Endothelial cell of hepatic sinusoid (primary cell): ENCODE data around the gene HMCN2.

Experiments used
- in situ Hi-C: cut with HindIII; loops from 2 replicates; pipeline ENCODE4 v1.10.0; 2017; ENCODE audit warnings: low sequenced_read_pairs

HMCN2 gene

DNA sequence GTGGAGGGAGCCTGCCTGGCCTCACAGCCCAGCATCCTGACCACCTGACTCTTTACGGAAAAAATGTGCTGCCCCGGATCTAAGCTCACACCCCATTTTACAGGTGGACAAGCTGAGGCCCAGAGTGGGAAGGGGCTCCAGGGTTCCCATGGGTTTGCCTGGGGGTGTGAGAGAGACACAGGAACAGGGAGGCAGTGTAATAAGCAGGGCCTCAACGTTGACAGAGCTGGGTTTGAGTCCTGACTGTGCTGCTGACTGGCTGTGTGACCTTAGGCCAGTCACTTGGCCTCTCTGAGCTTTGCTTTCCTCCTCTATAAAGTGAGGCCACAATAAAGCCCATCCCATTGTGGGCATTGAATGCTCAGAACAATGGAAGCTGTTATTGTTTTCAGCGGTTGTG, 73.7 kb downstream of the HMCN2 start:
- in situ Hi-C loops = no loop called here

GRCh38 chr9:130340011-130340410, 74.5 kb downstream of the HMCN2 start:
- in situ Hi-C loops = loop anchor here (5.0 kb wide), 1 partner anchor 78 kb away; no protein-coding TSS in a partner anchor

- in situ Hi-C loops = loop anchor here (5.0 kb wide), 1 partner anchor 78 kb away; no protein-coding TSS in a partner anchor
Measured at GRCh38 chr9:130340557-130340956, 75.0 kb downstream of the HMCN2 start.

GRCh38 chr9:130341128-130341527, 75.6 kb downstream of the HMCN2 start:
- in situ Hi-C loops = loop anchor here (5.0 kb wide), 1 partner anchor 79 kb away; no protein-coding TSS in a partner anchor

DNA sequence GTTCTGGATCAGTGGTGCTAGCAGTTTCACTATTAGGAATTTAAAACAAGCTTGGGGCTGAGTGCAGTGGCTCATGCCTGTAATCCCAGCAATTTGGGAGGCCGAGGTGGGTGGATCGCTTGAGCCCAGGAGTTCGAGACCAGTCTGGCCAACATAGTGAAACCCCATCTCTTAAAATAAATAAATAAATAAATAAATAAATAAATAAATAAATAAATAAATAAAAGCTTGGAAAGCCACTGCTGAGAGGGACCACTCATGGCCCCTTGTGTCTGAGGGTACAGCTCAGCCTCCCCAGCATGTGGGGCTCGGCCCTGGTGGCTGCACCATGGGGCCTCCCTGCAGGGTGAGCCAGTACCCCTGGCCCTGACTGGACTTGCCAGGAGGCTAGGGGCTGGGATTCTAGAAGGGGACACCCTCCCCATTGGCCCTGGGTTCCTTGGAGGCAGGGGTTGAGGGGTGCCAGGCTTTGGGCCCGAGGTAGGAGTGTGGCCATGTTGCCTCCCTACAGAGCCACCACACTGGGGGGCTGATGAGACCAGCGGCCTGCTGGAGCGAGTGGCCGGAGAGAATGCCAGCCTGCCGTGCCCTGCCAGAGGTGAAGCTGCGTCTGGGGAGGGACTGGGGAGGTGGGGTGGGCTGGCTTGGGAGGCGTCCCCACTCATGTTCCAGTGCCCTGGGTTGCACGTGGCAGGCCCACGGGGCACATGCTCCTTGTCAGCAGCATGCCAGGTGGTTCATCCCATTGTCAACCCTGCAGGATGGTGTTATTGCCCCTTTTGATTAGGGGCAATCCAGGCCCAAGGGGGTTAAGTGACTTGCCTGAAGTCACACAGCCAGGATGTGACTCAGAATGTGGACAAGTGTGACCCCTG, 76.5 kb downstream of the HMCN2 start:
- in situ Hi-C loops = loop anchor here (5.0 kb wide), 1 partner anchor 80 kb away; no protein-coding TSS in a partner anchor

DNA sequence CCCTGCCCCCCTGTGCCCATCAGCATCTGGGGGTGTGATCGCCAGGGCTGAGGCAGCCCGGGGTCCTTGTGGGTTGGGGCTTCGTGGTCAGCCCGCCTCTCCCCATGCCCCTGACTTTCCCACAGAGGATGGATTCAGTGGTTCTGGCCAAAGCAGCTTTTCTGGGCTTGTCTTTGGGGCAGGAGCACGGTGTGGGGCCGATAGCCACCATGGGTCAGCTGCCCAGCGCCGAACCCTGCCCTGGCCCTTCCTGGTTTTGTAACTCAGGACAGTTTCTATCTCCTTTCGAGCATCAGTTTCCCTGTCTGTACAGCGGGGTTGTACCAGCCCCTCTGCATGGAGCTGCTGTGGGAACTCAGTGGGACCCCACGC, 77.1 kb downstream of the HMCN2 start:
- in situ Hi-C loops = loop anchor here (5.0 kb wide), 1 partner anchor 80 kb away; no protein-coding TSS in a partner anchor

GRCh38 chr9:130343445-130343918, 77.9 kb downstream of the HMCN2 start:
- in situ Hi-C loops = loop anchor here (5.0 kb wide), 1 partner anchor 81 kb away; no protein-coding TSS in a partner anchor

- in situ Hi-C loops = loop anchor here (5.0 kb wide), 1 partner anchor 82 kb away; no protein-coding TSS in a partner anchor
Measured at GRCh38 chr9:130344366-130344765, 78.8 kb downstream of the HMCN2 start.

DNA sequence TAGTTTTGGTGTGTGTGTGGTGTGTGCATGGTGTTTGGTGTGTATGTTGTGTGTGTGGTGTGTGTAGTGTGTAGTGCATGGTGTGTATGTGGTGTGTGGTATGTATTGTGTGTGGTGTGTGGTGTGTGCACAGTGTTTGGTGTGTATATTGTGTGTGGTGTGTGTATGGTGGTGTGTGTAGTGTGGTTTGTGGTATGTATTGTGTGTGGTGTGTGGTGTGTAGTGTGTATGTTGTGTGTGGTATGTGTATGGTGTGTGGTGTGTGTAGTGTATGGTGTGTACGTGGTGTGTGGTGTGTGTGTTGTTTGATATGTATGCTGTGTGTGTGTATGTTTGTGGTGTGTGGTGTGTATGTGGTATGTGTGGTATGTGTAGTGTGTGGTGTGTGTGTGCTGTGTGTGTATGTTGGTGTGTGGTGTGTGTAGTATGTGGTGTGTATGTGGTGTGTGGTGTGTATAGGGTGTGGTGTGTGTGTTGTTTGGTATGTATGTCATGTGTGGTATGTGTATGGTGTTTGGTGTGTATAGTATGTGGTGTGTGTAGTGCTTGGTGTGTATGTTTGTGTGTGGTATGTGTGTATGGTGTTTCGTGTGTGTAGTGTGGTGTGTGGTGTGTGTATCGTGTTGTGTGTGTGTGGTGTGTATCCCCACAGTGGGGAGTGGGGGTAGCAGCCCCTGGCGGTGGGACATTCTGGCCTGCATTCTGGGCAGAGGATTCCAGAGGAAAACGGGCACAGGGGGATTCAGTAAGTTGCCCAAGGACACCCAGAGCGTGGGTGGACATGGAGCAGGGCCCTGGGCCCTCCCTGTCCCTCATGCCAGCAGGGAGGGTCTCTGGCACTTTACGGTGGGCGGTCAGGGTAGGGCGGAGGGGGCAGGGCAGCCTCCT, 79.7 kb downstream of the HMCN2 start:
- in situ Hi-C loops = no loop called here

- in situ Hi-C loops = no loop called here
Measured at GRCh38 chr9:130345897-130346385, 80.4 kb downstream of the HMCN2 start.

- in situ Hi-C loops = no loop called here
Measured at GRCh38 chr9:130346431-130346830, 80.9 kb downstream of the HMCN2 start.

GRCh38 chr9:130347036-130347435, 81.5 kb downstream of the HMCN2 start:
- in situ Hi-C loops = no loop called here

DNA sequence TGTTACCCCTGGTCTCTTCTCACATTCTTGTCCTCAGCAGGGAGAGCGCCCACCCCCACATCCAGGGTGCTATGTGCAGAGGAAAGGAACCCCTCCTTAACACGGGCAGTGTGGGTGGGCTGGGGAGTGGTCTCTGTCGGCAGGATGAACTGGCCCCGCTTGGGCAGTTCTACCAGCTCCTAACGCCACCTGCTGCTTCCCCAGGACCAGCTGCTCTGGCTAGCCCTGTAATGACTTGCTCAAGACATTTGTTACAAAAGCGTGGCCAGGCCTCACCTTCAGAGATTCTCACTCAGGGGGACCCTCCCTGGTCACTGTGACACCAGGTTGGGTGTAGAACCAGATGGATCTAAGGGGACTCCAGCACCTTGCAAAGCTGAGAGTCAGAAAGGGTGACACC, 82.4 kb downstream of the HMCN2 start:
- in situ Hi-C loops = no loop called here

DNA sequence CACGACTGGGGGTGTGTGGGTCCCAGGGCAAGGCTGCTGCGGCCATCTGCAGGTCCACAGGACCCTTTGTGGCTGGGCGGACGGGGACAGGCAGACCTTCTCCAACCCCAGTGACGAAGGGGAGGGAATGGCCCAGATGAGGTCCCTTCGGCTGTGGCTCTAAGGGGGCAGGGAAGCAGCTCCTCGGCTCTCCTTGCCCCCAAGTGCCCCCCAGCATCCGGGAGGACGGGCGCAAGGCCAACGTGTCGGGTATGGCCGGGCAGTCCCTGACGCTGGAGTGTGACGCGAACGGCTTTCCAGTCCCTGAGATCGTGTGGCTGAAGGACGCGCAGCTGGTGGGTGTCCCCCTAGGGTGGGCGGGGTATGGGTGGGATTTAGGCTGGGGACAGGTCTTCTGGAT, 82.8 kb downstream of the HMCN2 start:
- in situ Hi-C loops = no loop called here

DNA sequence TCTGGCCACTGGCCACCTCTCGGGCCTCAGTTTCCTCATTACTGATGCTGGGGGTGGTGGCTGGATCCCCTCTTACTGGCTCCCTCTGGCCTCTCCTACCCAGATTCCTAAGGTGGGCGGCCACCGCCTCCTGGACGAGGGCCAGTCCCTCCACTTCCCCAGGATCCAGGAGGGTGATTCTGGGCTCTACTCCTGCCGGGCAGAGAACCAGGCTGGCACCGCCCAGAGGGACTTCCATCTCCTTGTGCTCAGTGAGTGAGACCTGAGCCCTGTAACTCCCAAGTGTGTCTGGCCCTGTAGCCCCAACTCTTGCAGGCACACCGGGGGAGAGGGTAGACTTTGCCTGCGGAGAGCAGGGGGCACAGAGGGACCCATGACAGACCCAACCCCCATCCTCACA, 83.3 kb downstream of the HMCN2 start:
- in situ Hi-C loops = no loop called here

GRCh38 chr9:130349398-130349797, 83.8 kb downstream of the HMCN2 start:
- in situ Hi-C loops = no loop called here

- in situ Hi-C loops = no loop called here
Measured at GRCh38 chr9:130351343-130351742, 85.8 kb downstream of the HMCN2 start.

DNA sequence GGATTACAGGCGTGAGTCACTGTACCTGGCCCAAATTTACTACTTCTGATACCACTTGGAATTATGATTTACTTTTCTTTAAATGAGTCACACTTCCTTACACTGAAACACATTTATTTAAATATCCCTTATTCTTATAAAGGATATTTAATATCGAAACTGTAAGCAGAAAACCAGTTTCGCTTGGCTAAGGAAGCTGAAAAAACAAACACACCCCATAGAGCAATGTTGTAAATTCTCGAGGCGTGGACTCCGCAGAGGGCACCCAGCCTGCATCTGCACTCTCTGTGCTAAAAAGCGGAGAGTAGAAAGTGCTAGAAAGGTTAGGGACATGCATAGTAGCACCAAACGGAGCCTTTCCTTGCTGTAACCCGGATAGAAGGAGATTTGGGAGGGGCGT, 86.5 kb downstream of the HMCN2 start:
- in situ Hi-C loops = no loop called here

DNA sequence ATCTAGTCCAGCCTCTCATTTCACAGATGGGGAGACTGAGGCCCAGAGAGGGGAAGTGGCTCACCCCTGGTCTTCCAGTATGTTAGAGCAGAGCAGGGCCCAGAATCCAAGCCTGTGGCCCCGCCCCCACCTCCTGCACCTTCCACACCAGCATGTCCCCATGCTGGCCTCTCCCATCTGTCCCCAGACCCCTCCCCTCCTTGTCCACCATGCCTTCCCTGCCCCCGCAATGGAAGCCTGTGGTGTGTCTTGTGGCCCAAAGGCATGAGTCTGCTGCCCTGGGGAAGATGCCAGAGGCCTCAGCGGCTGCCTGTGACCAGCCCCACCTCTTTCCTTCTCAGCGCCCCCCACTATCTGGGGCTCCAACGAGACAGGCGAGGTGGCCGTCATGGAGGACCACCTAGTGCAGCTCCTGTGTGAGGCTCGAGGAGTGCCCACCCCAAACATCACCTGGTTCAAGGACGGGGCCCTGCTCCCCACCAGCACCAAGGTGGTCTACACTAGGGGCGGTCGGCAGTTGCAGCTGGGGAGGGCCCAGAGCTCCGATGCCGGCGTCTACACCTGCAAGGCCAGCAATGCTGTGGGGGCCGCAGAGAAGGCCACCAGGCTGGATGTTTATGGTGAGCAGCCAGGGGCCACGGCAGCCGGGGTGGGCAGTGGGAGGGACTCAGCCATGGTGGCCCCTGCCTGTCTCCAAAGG, 87.2 kb downstream of the HMCN2 start:
- in situ Hi-C loops = no loop called here

- in situ Hi-C loops = no loop called here
Measured at GRCh38 chr9:130354378-130354777, 88.8 kb downstream of the HMCN2 start.
